Stimulated activated effector memory CD8-positive, alpha-beta T cell treated with anti-CD3 and anti-CD28 coated beads, Interleukin-12 subunit alpha, Interleukin-12 subunit beta, amount 100 ng/mL, for 72 hours (primary cell): ENCODE results near the gene RIC8B.

Experiments
- ATAC-seq: fragments of 150-1000 bp; cut with Tn5 transposase; 2 replicates; pipeline ENCODE4 v1.10.0; 2021
- DNase-seq, 2 donors: peaks; one replicate each; pipeline ENCODE4 v3.0.0; 2021 to 2022; ENCODE audit warnings: low spot score in 2 of 2
- H3K27ac Mint-ChIP-seq: one replicate; pipeline ENCODE4 v1.8.0; 2022; ENCODE audit warnings: mild to moderate bottlenecking, mixed read lengths
- H3K36me3 Mint-ChIP-seq: one replicate; pipeline ENCODE4 v1.8.0; 2022; ENCODE audit warnings: mild to moderate bottlenecking, mixed read lengths
- H3K4me1 Mint-ChIP-seq: one replicate; pipeline ENCODE4 v1.8.0; 2022; ENCODE audit warnings: mixed read lengths
- H3K4me3 Mint-ChIP-seq: one replicate; pipeline ENCODE4 v1.8.0; 2022; ENCODE audit warnings: mild to moderate bottlenecking, mixed read lengths
- H3K9me3 Mint-ChIP-seq: one replicate; pipeline ENCODE4 v1.8.0; 2022; ENCODE audit warnings: mixed read lengths

Gene RIC8B

GRCh38 chr12:106814714-106815113 lies 40.2 kb downstream of the RIC8B start:
- no peak for ATAC-seq
- H3K9me3 Mint-ChIP-seq = no peaks in the 10 kb centered on the region
- no peak for DNase-seq
- H3K4me1 Mint-ChIP-seq = no peaks in the 10 kb centered on the region
- H3K4me3 Mint-ChIP-seq = no peak overlapping the region
- H3K36me3 Mint-ChIP-seq = peaks cover 15% of the 10 kb centered on the region
- H3K27ac Mint-ChIP-seq = no peak overlapping the region

- ATAC-seq (peak; percentile 42), DNase-seq (no peak)
- Mint-ChIP-seq H3K4me1 (peaks cover 4% of the 10 kb centered on the region), H3K9me3 (no peaks in the 10 kb centered on the region), H3K36me3 (peaks cover 15% of the 10 kb centered on the region), H3K27ac (no peak overlapping the region), H3K4me3 (no peak overlapping the region)
These were observed 41.3 kb downstream of the RIC8B start for GRCh38 chr12:106815741-106816140.

GRCh38 chr12:106816231-106816630 lies 41.7 kb downstream of the RIC8B start:
- Mint-ChIP-seq H3K27ac (no peak overlapping the region), H3K9me3 (no peaks in the 10 kb centered on the region), H3K36me3 (peaks cover 17% of the 10 kb centered on the region), H3K4me1 (peaks cover 6% of the 10 kb centered on the region), H3K4me3 (no peak overlapping the region)
- ATAC-seq (no peak), DNase-seq (no peak)

GRCh38 chr12:106819991-106820390 lies 45.5 kb downstream of the RIC8B start:
- Mint-ChIP-seq H3K4me1 (peaks cover 12% of the 10 kb centered on the region), H3K36me3 (peaks cover 26% of the 10 kb centered on the region), H3K4me3 (no peak overlapping the region), H3K9me3 (no peaks in the 10 kb centered on the region), H3K27ac (peak overlapping the region; percentile 43)
- DNase-seq (no peak), ATAC-seq (no peak)

- H3K4me1 Mint-ChIP-seq = peaks cover 6% of the 10 kb centered on the region
- DNase-seq = no peak
- H3K36me3 Mint-ChIP-seq = peaks cover 16% of the 10 kb centered on the region
- no peaks in the 10 kb centered on the region for H3K9me3 Mint-ChIP-seq
- H3K4me3 Mint-ChIP-seq = no peak overlapping the region
- no peak overlapping the region for H3K27ac Mint-ChIP-seq
- no peak for ATAC-seq
These were observed 57.2 kb downstream of the RIC8B start for GRCh38 chr12:106831699-106832098.

GRCh38 chr12:106837782-106838181 lies 63.3 kb downstream of the RIC8B start:
- no peak for DNase-seq
- no peaks in the 10 kb centered on the region for H3K9me3 Mint-ChIP-seq
- H3K4me3 Mint-ChIP-seq = no peak overlapping the region
- peak overlapping the region; percentile 46 for H3K27ac Mint-ChIP-seq
- H3K36me3 Mint-ChIP-seq = no peaks in the 10 kb centered on the region
- H3K4me1 Mint-ChIP-seq = peaks cover 17% of the 10 kb centered on the region
- ATAC-seq = no peak

GRCh38 chr12:106839333-106839732 lies 64.9 kb downstream of the RIC8B start:
- Mint-ChIP-seq H3K4me3 (no peak overlapping the region), H3K36me3 (no peaks in the 10 kb centered on the region), H3K4me1 (peaks cover 17% of the 10 kb centered on the region), H3K9me3 (no peaks in the 10 kb centered on the region), H3K27ac (peak overlapping the region; percentile 46)
- DNase-seq (no peak), ATAC-seq (no peak)

GRCh38 chr12:106840243-106840642 lies 65.8 kb downstream of the RIC8B start:
- Mint-ChIP-seq H3K27ac (peak overlapping the region; percentile 46), H3K36me3 (no peaks in the 10 kb centered on the region), H3K4me1 (peaks cover 17% of the 10 kb centered on the region), H3K4me3 (no peak overlapping the region), H3K9me3 (no peaks in the 10 kb centered on the region)
- ATAC-seq = no peak
- DNase-seq = no peak

GRCh38 chr12:106841510-106842302 lies 67.2 kb downstream of the RIC8B start:
- Mint-ChIP-seq H3K36me3 (no peaks in the 10 kb centered on the region), H3K9me3 (no peaks in the 10 kb centered on the region), H3K27ac (no peak overlapping the region), H3K4me3 (no peak overlapping the region), H3K4me1 (peaks cover 16% of the 10 kb centered on the region)
- no peak for DNase-seq
- ATAC-seq = peak; percentile 56

- no peaks in the 10 kb centered on the region for H3K9me3 Mint-ChIP-seq
- H3K4me1 Mint-ChIP-seq = no peaks in the 10 kb centered on the region
- peaks cover 7% of the 10 kb centered on the region for H3K36me3 Mint-ChIP-seq
- DNase-seq (no peak), ATAC-seq (no peak)
- H3K27ac Mint-ChIP-seq = no peak overlapping the region
- no peak overlapping the region for H3K4me3 Mint-ChIP-seq
These were observed 71.4 kb downstream of the RIC8B start for GRCh38 chr12:106845902-106846301.

- Mint-ChIP-seq H3K9me3 (no peaks in the 10 kb centered on the region), H3K27ac (no peak overlapping the region), H3K36me3 (peaks cover 7% of the 10 kb centered on the region), H3K4me3 (no peak overlapping the region), H3K4me1 (no peaks in the 10 kb centered on the region)
- ATAC-seq = no peak
- no peak for DNase-seq
These were observed 73.4 kb downstream of the RIC8B start for GRCh38 chr12:106847861-106848260.

- DNase-seq (no peak), ATAC-seq (no peak)
- Mint-ChIP-seq H3K4me1 (no peaks in the 10 kb centered on the region), H3K9me3 (no peaks in the 10 kb centered on the region), H3K27ac (no peak overlapping the region), H3K4me3 (no peak overlapping the region), H3K36me3 (peaks cover 18% of the 10 kb centered on the region)
These were observed 76.8 kb downstream of the RIC8B start for GRCh38 chr12:106851306-106851705.

- Mint-ChIP-seq H3K4me3 (no peak overlapping the region), H3K9me3 (no peaks in the 10 kb centered on the region), H3K27ac (no peak overlapping the region), H3K36me3 (peaks cover 14% of the 10 kb centered on the region), H3K4me1 (no peaks in the 10 kb centered on the region)
- DNase-seq (no peak), ATAC-seq (no peak)
These were observed 80.2 kb downstream of the RIC8B start for GRCh38 chr12:106854723-106855122.

- no peak overlapping the region for H3K27ac Mint-ChIP-seq
- no peak for ATAC-seq
- peaks cover 19% of the 10 kb centered on the region for H3K36me3 Mint-ChIP-seq
- H3K4me3 Mint-ChIP-seq = no peak overlapping the region
- no peaks in the 10 kb centered on the region for H3K9me3 Mint-ChIP-seq
- no peak for DNase-seq
- H3K4me1 Mint-ChIP-seq = no peaks in the 10 kb centered on the region
These were observed 80.8 kb downstream of the RIC8B start for GRCh38 chr12:106855221-106855758.

GRCh38 chr12:106861984-106862916 lies 87.8 kb downstream of the RIC8B start:
- Mint-ChIP-seq H3K36me3 (peaks cover 23% of the 10 kb centered on the region), H3K9me3 (no peaks in the 10 kb centered on the region), H3K4me1 (peaks cover 7% of the 10 kb centered on the region)

More at GRCh38 chr12:106861984-106862916, 87.8 kb downstream of the RIC8B start:
- ATAC-seq (no peak), DNase-seq (no peak)
- H3K4me3 Mint-ChIP-seq = no peak overlapping the region
- H3K27ac Mint-ChIP-seq = no peak overlapping the region
